ENCODE results near the gene PGBD4.

DNA sequence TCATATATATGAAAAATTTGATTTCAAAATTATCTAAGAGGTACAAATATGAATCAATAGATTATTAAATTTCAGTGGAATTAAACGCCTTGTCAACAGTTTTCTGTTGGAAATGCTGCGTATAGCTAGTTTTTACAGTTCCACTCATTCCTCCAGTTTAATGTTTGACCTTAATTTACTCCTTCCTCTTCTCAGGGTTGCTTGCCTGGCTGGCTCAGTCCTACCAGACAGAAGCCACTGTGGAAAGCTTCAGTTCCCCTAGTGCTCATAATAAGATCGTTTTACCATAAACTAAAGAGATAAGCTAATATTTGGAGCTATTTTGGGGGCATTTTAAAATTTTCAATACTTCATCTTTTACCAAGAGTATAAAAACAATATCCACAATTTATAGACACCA is 23.0 kb upstream of the PGBD4 start:
- TF ChIP-seq, protein P1, sequence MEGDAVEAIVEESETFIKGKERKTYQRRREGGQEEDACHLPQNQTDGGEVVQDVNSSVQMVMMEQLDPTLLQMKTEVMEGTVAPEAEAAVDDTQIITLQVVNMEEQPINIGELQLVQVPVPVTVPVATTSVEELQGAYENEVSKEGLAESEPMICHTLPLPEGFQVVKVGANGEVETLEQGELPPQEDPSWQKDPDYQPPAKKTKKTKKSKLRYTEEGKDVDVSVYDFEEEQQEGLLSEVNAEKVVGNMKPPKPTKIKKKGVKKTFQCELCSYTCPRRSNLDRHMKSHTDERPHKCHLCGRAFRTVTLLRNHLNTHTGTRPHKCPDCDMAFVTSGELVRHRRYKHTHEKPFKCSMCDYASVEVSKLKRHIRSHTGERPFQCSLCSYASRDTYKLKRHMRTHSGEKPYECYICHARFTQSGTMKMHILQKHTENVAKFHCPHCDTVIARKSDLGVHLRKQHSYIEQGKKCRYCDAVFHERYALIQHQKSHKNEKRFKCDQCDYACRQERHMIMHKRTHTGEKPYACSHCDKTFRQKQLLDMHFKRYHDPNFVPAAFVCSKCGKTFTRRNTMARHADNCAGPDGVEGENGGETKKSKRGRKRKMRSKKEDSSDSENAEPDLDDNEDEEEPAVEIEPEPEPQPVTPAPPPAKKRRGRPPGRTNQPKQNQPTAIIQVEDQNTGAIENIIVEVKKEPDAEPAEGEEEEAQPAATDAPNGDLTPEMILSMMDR (IDR thresholded peaks at IDR 0.05): no peak
- no peak for TF ChIP-seq POLR2A (IDR thresholded peaks at IDR 0.05)
